Right kidney (tissue), 1 donor: ENCODE data around the gene GATD1.

Source experiments
- DNase-seq: peaks from one replicate; pipeline ENCODE4 v3.0.0-alpha.2; 2016

Gene GATD1

DNA sequence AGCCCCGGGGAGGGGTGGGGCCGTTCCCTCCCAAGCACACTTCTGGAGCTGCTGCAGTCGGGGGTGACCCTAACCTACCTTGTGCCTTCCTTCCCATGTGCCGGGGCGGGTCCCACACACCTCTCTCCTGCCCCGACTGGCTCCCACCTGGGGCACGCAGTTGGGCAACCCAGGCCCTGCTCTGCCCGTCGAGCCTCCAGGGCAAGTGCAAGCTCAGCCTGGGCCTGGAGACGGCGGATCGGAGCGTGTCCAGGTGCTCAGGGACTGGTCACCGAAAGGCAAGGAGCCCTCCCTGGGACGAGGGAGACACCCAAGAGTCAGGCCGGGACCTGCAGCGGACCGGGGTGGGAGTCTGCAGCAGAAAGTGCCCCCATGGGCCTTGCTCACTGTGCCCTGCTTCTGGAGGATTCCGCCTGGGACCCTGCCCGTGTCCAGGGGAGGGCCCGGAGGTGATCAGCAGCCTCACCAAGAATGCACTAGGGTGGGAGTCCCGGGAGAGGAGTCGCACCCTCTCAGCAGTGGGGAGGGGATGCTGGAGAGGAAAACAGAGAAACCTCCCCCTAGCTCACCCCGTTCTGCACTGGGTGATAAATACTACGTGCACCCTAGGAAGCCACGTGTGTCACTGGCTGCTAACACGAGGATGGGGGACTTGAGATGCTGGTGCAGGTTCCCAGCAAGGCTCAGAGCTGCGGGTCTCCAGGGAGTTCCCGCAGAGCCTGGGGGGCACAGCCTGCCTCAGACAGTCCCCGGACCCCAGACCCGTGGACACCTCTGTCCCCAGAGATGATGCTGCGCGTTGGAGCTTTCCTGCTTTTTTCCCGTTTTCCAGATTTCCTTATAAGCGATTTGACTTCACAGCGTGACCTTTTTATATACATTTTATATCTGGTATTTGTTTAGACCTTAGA, 5.2 kb upstream of the GATD1 start:
- no peak for DNase-seq

- DNase-seq = no peak
Observed at GRCh38 chr11:779955-780532, 2.8 kb upstream of the GATD1 start.

DNA sequence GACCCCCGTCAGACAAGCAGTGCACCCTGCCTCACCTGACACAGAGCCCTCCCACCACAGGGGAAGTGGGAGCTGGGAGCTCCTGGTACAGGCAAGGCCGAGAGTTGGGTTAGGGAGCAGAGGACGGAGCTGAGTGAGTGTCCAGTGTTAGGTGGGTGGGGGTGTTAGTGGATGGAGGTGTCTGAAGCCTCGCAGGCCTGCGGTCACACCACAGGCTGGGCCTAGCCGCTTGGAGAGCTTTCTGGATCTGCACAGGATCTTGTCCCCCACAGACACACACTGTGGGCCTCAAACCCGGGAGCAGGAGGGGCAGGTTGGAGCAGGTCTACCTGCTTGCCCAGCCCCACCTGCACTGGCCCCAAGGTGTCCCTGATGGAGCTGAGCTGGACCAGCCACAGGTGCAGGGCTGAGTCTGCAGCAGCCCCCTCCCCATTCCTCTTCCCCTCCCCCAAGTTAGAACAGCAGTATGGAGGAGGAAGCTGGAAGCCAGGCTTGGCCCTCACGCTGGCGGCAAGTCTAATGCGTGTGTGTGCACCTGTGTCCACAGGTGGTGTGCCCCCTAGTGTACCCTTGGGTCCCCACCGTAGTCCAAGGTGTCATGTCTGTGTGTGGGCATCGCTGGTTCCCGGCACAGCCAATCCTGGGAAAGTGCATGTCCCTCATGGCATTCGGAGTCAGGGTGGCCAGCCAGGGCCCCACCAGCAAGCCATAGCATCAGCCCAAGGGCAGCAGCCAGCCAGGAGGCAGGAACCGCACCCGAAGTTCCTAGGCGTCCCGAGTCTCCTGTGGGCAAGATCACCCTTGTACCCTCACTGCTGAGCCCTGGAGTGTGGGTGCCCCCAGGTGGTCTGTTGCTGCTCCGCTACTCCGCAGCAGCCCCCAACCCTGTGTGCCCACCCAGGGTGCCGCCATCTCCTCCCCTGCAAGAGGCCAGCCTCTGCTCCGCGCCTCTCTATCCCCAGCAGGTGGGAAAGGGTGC, 2.0 kb upstream of the GATD1 start:
- no peak for DNase-seq

GRCh38 chr11:776561-777287, 563 bp downstream of the GATD1 start:
- peak; percentile 71 for DNase-seq

DNA sequence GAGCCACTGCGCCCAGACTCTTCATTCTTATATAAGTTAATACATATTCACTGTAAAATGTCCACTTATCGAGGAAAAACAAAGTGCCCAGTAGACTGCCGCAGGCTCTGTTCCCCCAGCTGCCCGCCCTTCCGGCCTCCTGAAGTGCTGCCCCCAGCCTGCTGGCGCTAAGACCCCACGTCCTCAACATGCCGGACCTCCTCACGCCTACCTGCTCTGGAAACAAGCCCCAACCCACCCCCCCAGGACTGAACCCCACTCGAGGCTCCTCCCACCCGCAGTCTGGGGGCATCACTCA, 1.1 kb downstream of the GATD1 start:
- no peak for DNase-seq

GRCh38 chr11:774873-775592, 2.3 kb downstream of the GATD1 start:
- no peak for DNase-seq

GRCh38 chr11:773830-774229, 3.5 kb downstream of the GATD1 start:
- DNase-seq = no peak

GRCh38 chr11:773425-773824, 3.9 kb downstream of the GATD1 start:
- DNase-seq = no peak

DNA sequence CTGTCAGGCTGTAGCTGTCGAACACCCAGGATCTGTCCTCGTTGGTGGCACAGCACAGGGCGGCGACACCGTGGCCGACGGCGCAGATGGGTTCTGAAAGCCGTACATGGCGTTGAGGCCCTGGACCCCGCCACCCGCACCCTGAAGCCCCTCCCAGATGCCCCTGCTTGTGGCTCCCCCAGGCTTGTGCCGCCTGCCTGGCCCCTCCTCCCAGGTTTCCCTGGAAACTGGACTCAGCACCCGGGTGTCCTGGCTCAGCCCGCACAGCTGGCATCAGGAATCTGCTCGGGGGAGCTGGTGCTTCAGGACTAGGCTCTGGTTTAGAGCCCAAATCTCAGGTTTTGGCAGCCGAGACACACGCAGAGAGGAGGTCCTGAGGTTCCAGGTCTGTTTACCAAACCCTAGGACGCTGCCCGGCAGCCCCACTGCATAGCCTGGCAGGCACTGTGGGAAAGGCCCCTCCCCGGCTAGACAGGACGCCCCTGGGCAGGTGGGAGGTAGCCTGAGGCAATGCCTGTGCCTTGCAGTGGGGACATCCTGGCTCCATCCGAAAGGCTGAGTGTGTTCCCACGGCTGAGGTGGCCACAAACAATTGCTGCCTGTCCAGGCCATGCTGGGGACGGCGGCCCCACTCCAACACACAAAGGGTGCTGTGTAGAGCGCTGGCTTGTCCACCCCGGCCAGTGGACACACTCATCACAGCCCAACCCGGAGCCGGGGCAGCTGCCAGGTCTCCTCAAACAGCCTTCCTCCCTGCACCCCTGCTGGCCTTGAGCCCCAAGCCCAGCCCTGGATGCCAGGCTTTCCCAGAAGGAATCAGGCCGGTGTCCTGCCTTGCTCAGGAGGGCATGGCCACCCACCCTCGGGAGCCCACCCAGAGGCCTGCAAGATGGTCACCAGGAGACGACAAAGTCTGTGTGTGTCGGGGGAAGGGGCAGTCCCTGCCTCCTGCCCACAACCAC, 4.6 kb downstream of the GATD1 start:
- no peak for DNase-seq

DNA sequence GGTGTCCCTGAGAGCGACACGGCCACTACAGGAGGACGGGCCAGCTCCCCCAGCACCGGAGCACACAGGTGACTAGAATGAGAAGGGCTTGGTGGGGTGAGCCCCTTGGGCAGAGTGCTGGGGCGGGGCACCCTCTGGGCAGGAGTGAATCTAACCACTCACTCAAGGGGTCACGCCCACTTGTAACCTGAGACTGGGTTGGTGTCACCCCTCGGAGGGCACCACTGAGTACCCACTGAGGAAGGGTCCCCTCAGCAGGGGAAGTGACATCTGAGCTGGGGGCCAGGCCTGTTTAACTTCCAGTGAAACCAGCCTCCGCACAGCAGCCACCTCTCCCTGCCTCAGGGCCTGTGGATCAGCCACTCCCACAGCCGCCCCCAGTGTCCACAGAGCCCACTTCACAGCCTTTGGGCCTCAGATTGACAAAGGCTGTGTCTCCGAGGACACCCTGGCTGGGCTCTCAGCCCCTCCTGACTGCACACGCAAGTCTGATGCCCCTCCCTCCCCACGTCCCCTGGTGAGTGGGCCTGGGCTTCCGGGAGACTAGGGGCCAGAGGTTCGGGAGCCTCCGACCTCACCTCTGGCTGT, 5.6 kb downstream of the GATD1 start:
- no peak for DNase-seq

GRCh38 chr11:770642-771616, 6.4 kb downstream of the GATD1 start:
- no peak for DNase-seq

DNA sequence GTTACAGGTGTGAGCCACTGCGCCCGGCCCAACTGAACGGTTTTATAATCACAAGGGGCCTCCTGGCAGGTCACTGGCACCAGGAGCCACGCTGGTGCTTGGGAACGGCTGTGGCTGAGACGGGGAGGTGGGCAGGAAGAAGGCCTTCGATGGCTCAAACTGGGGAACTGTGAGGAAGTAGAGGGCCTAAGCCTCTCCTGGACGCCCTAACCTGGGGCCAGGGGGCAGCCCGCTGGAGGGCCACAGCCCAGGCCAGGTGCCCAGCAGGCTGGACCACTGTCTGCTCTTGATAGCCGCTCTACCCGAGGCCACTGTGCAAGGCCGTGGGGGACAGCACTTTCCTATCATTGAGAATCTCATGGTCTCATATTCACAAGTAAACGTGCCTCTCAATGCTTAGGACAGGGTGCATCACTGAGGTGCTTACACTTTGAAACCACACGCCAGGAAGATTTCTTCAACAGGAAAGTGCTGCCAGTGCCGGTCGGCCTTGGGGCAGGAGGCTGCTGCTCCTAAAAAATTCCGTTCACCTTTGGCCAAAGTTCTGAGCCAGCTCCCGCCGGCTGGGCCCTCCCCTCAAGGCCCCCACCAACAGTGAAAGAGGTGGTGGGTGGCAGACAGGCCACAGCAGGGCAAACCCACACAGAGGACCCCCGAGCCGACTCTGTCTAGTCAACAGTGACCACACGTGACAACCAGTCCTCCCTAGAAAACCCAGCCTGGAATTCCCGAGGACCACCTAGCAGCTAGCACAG, 7.2 kb downstream of the GATD1 start:
- DNase-seq = no peak

- DNase-seq = no peak
Observed at GRCh38 chr11:767238-767637, 10.0 kb downstream of the GATD1 start.

GRCh38 chr11:766936-767210, 10.4 kb downstream of the GATD1 start:
- DNase-seq = no peak

GRCh38 chr11:766106-766935, 11.0 kb downstream of the GATD1 start:
- DNase-seq = no peak

- DNase-seq = no peak
Observed at GRCh38 chr11:765802-766091, 11.5 kb downstream of the GATD1 start.

GRCh38 chr11:765025-765801, 12.1 kb downstream of the GATD1 start:
- DNase-seq = no peak
